SK-N-SH (cell line): ENCODE data around the gene SLC38A7.

Experiments used
- CTCF ChIP-seq: fragments of 200-600 bp; sonication (generic); IDR thresholded peaks from 2 replicates; pipeline ENCODE4 v1.6.1; 2017; ENCODE audit warnings: antibody characterized with exemption, mild to moderate bottlenecking, moderate library complexity
- EP300 ChIP-seq, 2 experiments: IDR thresholded peaks; 2 replicates each; pipeline versions ENCODE4 v1.4.0 to v1.6.1; 2012; ENCODE audit warnings: borderline replicate concordance in 1 of 2, low read depth in 1 of 2, low read length in 1 of 2

- no peak for TF ChIP-seq CTCF
- TF ChIP-seq EP300 (IDR thresholded peaks at IDR 0.05; ENCODE audit: borderline replicate concordance in 1 of 2, low read depth in 1 of 2, low read length in 1 of 2): no peak
Observed at GRCh38 chr16:58699151-58699550, 14.6 kb upstream of the SLC38A7 start.
